ENCODE data around the gene AMPD1. TPM values are rescaled to one million over a fixed set of nuclear protein-coding genes. Genes with fewer than 3 reads are reported as not detected.

The AMPD1 gene
- total and polyA plus RNA-seq, 10 of the 15 experiments (the other 5 are each of a cell fraction or from before 2014, with no cell fraction given): 0.12 to 0.30 (median 0.14) TPM; not detected in 7

DNA sequence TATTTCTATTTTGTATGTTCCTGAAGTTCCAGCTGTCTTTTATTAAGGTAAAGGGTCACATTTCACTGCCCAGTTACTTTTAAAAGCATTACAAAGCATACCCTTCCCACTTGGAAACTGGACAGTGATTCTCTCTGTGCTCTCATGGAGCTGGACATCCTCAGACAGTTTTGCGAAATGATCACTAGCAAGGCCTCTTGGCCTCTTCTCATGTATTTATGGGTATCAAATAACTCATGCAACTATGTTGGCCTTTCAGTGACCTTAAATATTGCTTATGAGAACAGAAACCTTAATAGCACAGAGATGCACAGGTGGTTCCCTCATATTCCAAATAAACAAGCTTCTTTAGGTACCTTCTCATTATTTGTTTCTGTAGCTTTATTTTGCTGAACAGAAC lies 7.9 kb upstream of the AMPD1 start:
- in situ Hi-C loops (cut with MboI) (no loop called here), intact Hi-C loops (cut with micrococcal nuclease; ENCODE audit: unreplicated experiment) (no loop called here)
- no peak overlapping the region for H3K27ac ChIP-seq (ENCODE audit: control insufficient read depth, insufficient read depth)
- H3K9me3 ChIP-seq (replicated peaks; ENCODE audit: control insufficient read depth, insufficient read depth, low read length): no peaks in the 10 kb centered on the region
- no peaks in the 10 kb centered on the region for H3K79me2 ChIP-seq (ENCODE audit: control insufficient read depth, insufficient read depth, low read length)
- H3K9ac ChIP-seq (ENCODE audit: control insufficient read depth, insufficient read depth, low read length): no peak overlapping the region
- H3K4me2 ChIP-seq (ENCODE audit: control insufficient read depth, insufficient read depth): peak overlapping the region; percentile 12; the same call in 1 of the 2 replicates
- SMC1A ChIA-PET (ENCODE audit: uncharacterized antibody, unreplicated experiment): interaction anchor here (1.5 to 2.4 kb wide), 2 partner anchors 13 to 53 kb away, joined by 3 to 6 read pairs; no protein-coding TSS in a partner anchor
- H4K20me1 ChIP-seq (ENCODE audit: control insufficient read depth, insufficient read depth): no peaks in the 10 kb centered on the region
- no peak overlapping the region for H3K4me3 ChIP-seq
- ATAC-seq: peak; percentile 27; the same call in 2 of the 3 replicates
- 100% methylated on average over 1 of the region's 1 CpG for WGBS (ENCODE audit: insufficient coverage, insufficient replicate concordance, low lambda C conversion rate, missing lambda C conversion rate)
- no peak for DNase-seq (ENCODE audit: low read depth, low spot score)
- peaks cover 2 to 6% of the 10 kb centered on the region in 2 experiments; a peak in 3 of 4 replicates for H3K36me3 ChIP-seq (ENCODE audit: control insufficient read depth in 2 of 2, insufficient read depth in 2 of 2, low read length in 1 of 2)
- H2AFZ ChIP-seq (ENCODE audit: control insufficient read depth, low read depth, low read length): no peak overlapping the region
- CTCF ChIA-PET: interaction anchor here (1.0 to 1.2 kb wide), 2 partner anchors 13 to 114 kb away, joined by 3 to 4 read pairs; no protein-coding TSS in a partner anchor
- RAD21 ChIA-PET (ENCODE audit: unreplicated experiment): no interaction called here
- no peaks in the 10 kb centered on the region; the same call in 1 of the 2 replicates for H3K4me1 ChIP-seq (ENCODE audit: control insufficient read depth, insufficient read depth, low read length)
- POLR2A ChIA-PET: no interaction called here
- TF ChIP-seq, protein P1, sequence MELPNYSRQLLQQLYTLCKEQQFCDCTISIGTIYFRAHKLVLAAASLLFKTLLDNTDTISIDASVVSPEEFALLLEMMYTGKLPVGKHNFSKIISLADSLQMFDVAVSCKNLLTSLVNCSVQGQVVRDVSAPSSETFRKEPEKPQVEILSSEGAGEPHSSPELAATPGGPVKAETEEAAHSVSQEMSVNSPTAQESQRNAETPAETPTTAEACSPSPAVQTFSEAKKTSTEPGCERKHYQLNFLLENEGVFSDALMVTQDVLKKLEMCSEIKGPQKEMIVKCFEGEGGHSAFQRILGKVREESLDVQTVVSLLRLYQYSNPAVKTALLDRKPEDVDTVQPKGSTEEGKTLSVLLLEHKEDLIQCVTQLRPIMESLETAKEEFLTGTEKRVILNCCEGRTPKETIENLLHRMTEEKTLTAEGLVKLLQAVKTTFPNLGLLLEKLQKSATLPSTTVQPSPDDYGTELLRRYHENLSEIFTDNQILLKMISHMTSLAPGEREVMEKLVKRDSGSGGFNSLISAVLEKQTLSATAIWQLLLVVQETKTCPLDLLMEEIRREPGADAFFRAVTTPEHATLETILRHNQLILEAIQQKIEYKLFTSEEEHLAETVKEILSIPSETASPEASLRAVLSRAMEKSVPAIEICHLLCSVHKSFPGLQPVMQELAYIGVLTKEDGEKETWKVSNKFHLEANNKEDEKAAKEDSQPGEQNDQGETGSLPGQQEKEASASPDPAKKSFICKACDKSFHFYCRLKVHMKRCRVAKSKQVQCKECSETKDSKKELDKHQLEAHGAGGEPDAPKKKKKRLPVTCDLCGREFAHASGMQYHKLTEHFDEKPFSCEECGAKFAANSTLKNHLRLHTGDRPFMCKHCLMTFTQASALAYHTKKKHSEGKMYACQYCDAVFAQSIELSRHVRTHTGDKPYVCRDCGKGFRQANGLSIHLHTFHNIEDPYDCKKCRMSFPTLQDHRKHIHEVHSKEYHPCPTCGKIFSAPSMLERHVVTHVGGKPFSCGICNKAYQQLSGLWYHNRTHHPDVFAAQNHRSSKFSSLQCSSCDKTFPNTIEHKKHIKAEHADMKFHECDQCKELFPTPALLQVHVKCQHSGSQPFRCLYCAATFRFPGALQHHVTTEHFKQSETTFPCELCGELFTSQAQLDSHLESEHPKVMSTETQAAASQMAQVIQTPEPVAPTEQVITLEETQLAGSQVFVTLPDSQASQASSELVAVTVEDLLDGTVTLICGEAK (IDR thresholded peaks at IDR 0.05; ENCODE audit: borderline replicate concordance): no peak
- TF ChIP-seq ZSCAN29 (IDR thresholded peaks at IDR 0.05) (no peak), ZNF384 (IDR thresholded peaks at IDR 0.05; ENCODE audit: borderline replicate concordance, low read depth, low read length) (no peak), ZBED1 (IDR thresholded peaks at IDR 0.05; ENCODE audit: borderline replicate concordance) (no peak), IKZF1 (conservative IDR thresholded peaks at IDR 0.05) (no peak), CBX5 (IDR thresholded peaks at IDR 0.05; ENCODE audit: low read depth) (no peak), MTA3 (IDR thresholded peaks at IDR 0.05; ENCODE audit: borderline replicate concordance, low read length) (no peak), EED (IDR thresholded peaks at IDR 0.05; ENCODE audit: low read depth) (no peak), CEBPB (IDR thresholded peaks at IDR 0.05; ENCODE audit: borderline replicate concordance in 1 of 2, low read depth in 2 of 2, low read length in 2 of 2) (no peak), BCL11A (IDR thresholded peaks at IDR 0.05; ENCODE audit: low read depth, low read length) (no peak), POLR2A (IDR thresholded peaks at IDR 0.05; ENCODE audit: low read depth, low read length) (no peak), POLR2AphosphoS5 (IDR thresholded peaks at IDR 0.05; ENCODE audit: low read length) (peak; percentile 52; the same call in 1 of the 2 replicates), ETV6 (conservative IDR thresholded peaks at IDR 0.05 in 1 of 2, IDR thresholded peaks at IDR 0.05 in 1 of 2; ENCODE audit: borderline replicate concordance in 1 of 2, low read depth in 1 of 2) (0 out of 4 replicates have a peak, but pooled peaks of 1 of the 2 experiments have one; percentile 21), TCF12 (IDR thresholded peaks at IDR 0.05; ENCODE audit: low read depth, low read length) (no peak), TARDBP (IDR thresholded peaks at IDR 0.05; ENCODE audit: borderline replicate concordance) (no peak), SUZ12 (IDR thresholded peaks at IDR 0.05; ENCODE audit: unreplicated experiment) (no peak)
- TF ChIP-seq, protein P2, sequence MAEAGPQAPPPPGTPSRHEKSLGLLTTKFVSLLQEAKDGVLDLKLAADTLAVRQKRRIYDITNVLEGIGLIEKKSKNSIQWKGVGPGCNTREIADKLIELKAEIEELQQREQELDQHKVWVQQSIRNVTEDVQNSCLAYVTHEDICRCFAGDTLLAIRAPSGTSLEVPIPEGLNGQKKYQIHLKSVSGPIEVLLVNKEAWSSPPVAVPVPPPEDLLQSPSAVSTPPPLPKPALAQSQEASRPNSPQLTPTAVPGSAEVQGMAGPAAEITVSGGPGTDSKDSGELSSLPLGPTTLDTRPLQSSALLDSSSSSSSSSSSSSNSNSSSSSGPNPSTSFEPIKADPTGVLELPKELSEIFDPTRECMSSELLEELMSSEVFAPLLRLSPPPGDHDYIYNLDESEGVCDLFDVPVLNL (IDR thresholded peaks at IDR 0.05; ENCODE audit: low read depth, low read length): no peak
- no peak for FAIRE-seq
- H3K27me3 ChIP-seq (replicated peaks in 1 of 2; ENCODE audit: control insufficient read depth in 2 of 2, insufficient read depth in 2 of 2, low read length in 1 of 2): no peaks in the 10 kb centered on the region
- BruUV-seq (replicated peaks): no TSS peak

Measured in GM12878 (cell line).